ENCODE data around the gene NPHP4. TPM values are rescaled to one million over a fixed set of nuclear protein-coding genes. Genes with fewer than 3 reads are reported as not detected.

NPHP4 gene
- polyA plus RNA-seq, 2 of the 4 experiments (the other 2 are of a cell fraction) = 2.9 to 5.1 TPM

DNA sequence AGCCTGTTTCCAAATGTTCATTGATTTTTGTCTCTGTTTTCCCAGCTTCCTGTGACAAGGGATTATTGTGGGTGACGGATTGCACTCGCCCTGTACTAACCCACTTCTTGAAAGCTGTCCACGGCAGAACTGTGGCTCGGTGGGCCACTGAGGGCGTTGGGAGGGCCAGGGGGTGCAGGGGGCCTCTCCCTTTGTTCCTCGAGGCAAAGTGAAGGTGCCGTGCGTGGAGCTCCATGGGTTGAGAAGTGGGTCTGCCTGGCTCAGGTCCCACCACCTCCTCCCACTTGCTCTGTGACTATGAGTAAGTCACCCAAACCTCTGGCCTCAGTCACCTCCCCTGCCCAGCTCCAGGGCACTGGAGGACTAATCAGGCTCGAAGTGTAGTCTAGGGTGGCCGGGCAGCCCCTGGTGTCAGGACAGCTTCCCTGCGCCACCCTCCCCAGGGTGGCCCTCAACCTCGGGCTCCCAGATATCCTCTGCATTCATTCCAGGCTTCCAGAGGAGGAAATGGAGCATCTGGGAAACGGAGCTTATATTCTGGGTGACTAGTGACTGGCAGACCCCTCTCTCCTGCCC lies 148.6 kb downstream of the NPHP4 start:
- no peaks in the 10 kb centered on the region for H3K9me3 ChIP-seq
- ChIA-PET CTCF (interaction anchor here (1.5 kb wide), 1 partner anchor 72 kb away, joined by 3 read pairs; no protein-coding TSS in a partner anchor), POLR2A (no interaction called here)
- no peak for DNase-seq (ENCODE audit: low read depth in 1 of 2, low spot score in 1 of 2)
- H3K27ac ChIP-seq = no peak overlapping the region
- FAIRE-seq = no peak
- TF ChIP-seq FOSL2 (IDR thresholded peaks at IDR 0.05) (no peak), FOSL2 (CRISPR knock-in tag; IDR thresholded peaks at IDR 0.05) (no peak), RAD21 (conservative IDR thresholded peaks at IDR 0.05 in 1 of 2, IDR thresholded peaks at IDR 0.05 in 1 of 2) (no peak), CHD4 (IDR thresholded peaks at IDR 0.05; ENCODE audit: borderline replicate concordance) (no peak), EP300 (IDR thresholded peaks at IDR 0.05) (no peak), FOSB (CRISPR knock-in tag; IDR thresholded peaks at IDR 0.05) (no peak), JUNB (IDR thresholded peaks at IDR 0.05) (no peak), EHMT2 (IDR thresholded peaks at IDR 0.05; ENCODE audit: low read depth) (no peak), KDM5A (IDR thresholded peaks at IDR 0.05) (no peak), RFX5 (IDR thresholded peaks at IDR 0.05) (no peak), TP53 (CRISPR knock-in tag; IDR thresholded peaks at IDR 0.05) (no peak), HDAC2 (IDR thresholded peaks at IDR 0.05) (no peak), RCOR1 (IDR thresholded peaks at IDR 0.05; ENCODE audit: low read depth, low read length) (no peak), CEBPB (IDR thresholded peaks at IDR 0.05) (no peak), NFE2L2 (conservative IDR thresholded peaks at IDR 0.05; ENCODE audit: low read length) (no peak), HOXA7 (CRISPR knock-in tag; IDR thresholded peaks at IDR 0.05) (no peak), HOXB13 (CRISPR knock-in tag; IDR thresholded peaks at IDR 0.05; ENCODE audit: low read depth) (no peak), CBX8 (IDR thresholded peaks at IDR 0.05) (no peak), PHF8 (IDR thresholded peaks at IDR 0.05; ENCODE audit: borderline replicate concordance, low read depth) (no peak)
- TF ChIP-seq, protein P1, sequence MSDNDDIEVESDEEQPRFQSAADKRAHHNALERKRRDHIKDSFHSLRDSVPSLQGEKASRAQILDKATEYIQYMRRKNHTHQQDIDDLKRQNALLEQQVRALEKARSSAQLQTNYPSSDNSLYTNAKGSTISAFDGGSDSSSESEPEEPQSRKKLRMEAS (IDR thresholded peaks at IDR 0.05) = no peak
- TF ChIP-seq, protein P2, sequence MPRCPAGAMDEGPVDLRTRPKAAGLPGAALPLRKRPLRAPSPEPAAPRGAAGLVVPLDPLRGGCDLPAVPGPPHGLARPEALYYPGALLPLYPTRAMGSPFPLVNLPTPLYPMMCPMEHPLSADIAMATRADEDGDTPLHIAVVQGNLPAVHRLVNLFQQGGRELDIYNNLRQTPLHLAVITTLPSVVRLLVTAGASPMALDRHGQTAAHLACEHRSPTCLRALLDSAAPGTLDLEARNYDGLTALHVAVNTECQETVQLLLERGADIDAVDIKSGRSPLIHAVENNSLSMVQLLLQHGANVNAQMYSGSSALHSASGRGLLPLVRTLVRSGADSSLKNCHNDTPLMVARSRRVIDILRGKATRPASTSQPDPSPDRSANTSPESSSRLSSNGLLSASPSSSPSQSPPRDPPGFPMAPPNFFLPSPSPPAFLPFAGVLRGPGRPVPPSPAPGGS (IDR thresholded peaks at IDR 0.05) = no peak
- H3K4me2 ChIP-seq = no peak overlapping the region
- 15% methylated on average over 7 of the region's 13 CpGs for WGBS (ENCODE audit: missing lambda C conversion rate)
- H3K4me3 ChIP-seq = no peak overlapping the region
- peak in 1 of 2 experiments; percentile 22; a peak in 1 of 6 replicates for ATAC-seq
- no peaks in the 10 kb centered on the region for H3K4me1 ChIP-seq

- 26% methylated on average over 4 of the region's 13 CpGs for WGBS (ENCODE audit: missing lambda C conversion rate)
- ATAC-seq = no peak
Observed at GRCh38 chr1:5842679-5843078, 149.5 kb downstream of the NPHP4 start.

DNA sequence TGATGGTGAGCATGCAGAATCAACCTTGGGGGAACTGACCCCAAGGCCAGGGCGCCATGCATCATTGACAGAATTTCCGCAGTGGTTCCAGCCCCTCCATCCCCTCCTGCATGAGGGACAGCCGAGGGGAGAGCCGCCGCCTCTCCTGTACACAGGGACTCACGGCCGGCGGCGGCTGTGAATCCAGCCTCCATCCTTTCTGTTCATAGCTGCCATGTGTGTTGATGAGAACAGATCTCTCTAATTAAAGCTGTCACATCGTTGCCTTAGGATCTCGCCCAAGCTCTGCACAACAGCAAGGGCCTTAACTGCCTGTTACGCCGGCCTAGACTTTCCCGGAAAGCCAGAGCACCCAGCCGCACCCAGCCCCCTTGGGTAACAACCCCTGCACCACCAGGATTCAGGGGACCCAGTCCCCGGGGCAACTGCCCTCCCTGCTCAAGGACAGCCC lies 151.6 kb downstream of the NPHP4 start:
- ChIA-PET CTCF (no interaction called here), POLR2A (no interaction called here)
- Histone ChIP-seq H3K4me2 (no peak overlapping the region), H3K9me3 (no peaks in the 10 kb centered on the region), H3K27ac (no peak overlapping the region), H3K4me1 (no peaks in the 10 kb centered on the region), H3K4me3 (no peak overlapping the region)
- TF ChIP-seq SMC3 (IDR thresholded peaks at IDR 0.05) (no peak), FOSL2 (IDR thresholded peaks at IDR 0.05) (no peak), FOSL2 (CRISPR knock-in tag; IDR thresholded peaks at IDR 0.05) (no peak), JUNB (IDR thresholded peaks at IDR 0.05) (no peak), ZC3H11A (IDR thresholded peaks at IDR 0.05) (no peak), BHLHE40 (IDR thresholded peaks at IDR 0.05; ENCODE audit: low read depth, low read length) (no peak), GATA3 (IDR thresholded peaks at IDR 0.05; ENCODE audit: borderline replicate concordance) (no peak), RFX5 (IDR thresholded peaks at IDR 0.05) (no peak), ZFP36 (IDR thresholded peaks at IDR 0.05; ENCODE audit: borderline replicate concordance, partially characterized antibody) (no peak), RARB (CRISPR knock-in tag; IDR thresholded peaks at IDR 0.05) (no peak), HDAC2 (IDR thresholded peaks at IDR 0.05) (no peak)
- TF ChIP-seq, protein P1 (IDR thresholded peaks at IDR 0.05) = no peak
- TF ChIP-seq, protein P3, sequence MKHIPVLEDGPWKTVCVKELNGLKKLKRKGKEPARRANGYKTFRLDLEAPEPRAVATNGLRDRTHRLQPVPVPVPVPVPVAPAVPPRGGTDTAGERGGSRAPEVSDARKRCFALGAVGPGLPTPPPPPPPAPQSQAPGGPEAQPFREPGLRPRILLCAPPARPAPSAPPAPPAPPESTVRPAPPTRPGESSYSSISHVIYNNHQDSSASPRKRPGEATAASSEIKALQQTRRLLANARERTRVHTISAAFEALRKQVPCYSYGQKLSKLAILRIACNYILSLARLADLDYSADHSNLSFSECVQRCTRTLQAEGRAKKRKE (CRISPR knock-in tag; IDR thresholded peaks at IDR 0.05; ENCODE audit: low read depth) = no peak
- TF ChIP-seq, protein P4, sequence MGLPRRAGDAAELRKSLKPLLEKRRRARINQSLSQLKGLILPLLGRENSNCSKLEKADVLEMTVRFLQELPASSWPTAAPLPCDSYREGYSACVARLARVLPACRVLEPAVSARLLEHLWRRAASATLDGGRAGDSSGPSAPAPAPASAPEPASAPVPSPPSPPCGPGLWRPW (IDR thresholded peaks at IDR 0.05) = no peak
- 93% methylated on average over 3 of the region's 16 CpGs for WGBS (ENCODE audit: missing lambda C conversion rate)
- FAIRE-seq = no peak
- no peak for ATAC-seq
- DNase-seq (ENCODE audit: low read depth in 1 of 2, low spot score in 1 of 2) = no peak

More at GRCh38 chr1:5842679-5843078, 149.5 kb downstream of the NPHP4 start:
- no peaks in the 10 kb centered on the region for H3K9me3 ChIP-seq
- no peak for TF ChIP-seq RFX5 (IDR thresholded peaks at IDR 0.05)
- CTCF ChIA-PET = interaction anchor here (1.5 kb wide), 1 partner anchor 73 kb away, joined by 3 read pairs; no protein-coding TSS in a partner anchor
- H3K4me3 ChIP-seq = no peak overlapping the region
- no peak overlapping the region for H3K27ac ChIP-seq
- no peak for DNase-seq (ENCODE audit: low read depth in 1 of 2, low spot score in 1 of 2)
- no peaks in the 10 kb centered on the region for H3K4me1 ChIP-seq
- H3K4me2 ChIP-seq = no peak overlapping the region
- FAIRE-seq = no peak
- POLR2A ChIA-PET = no interaction called here
